ENCODE results near the gene LUC7L2.

DNA sequence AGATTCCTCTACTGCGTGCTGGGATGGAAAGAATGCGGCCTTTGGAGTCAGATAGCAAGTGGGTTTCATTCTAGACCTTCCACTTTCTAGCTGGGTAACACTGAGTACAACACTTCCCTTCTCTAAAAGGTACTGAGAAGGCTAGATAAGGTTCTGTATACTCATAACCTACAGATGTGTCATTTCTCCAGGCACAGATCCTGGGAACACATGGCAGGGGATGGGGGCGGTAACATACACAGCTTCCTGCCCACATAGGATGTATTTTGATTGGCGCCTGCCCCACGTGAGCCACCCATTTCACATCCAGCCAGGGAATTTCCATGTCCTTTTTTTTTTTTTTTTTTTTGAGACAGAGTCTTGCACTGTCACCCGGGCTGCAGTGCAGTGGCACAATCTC lies 91.9 kb downstream of the LUC7L2 start:
- TF ChIP-seq, protein P1, sequence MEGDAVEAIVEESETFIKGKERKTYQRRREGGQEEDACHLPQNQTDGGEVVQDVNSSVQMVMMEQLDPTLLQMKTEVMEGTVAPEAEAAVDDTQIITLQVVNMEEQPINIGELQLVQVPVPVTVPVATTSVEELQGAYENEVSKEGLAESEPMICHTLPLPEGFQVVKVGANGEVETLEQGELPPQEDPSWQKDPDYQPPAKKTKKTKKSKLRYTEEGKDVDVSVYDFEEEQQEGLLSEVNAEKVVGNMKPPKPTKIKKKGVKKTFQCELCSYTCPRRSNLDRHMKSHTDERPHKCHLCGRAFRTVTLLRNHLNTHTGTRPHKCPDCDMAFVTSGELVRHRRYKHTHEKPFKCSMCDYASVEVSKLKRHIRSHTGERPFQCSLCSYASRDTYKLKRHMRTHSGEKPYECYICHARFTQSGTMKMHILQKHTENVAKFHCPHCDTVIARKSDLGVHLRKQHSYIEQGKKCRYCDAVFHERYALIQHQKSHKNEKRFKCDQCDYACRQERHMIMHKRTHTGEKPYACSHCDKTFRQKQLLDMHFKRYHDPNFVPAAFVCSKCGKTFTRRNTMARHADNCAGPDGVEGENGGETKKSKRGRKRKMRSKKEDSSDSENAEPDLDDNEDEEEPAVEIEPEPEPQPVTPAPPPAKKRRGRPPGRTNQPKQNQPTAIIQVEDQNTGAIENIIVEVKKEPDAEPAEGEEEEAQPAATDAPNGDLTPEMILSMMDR (IDR thresholded peaks at IDR 0.05), result no peak
- TF ChIP-seq POLR2A (IDR thresholded peaks at IDR 0.05), result no peak
